Panc1 (cell line): ENCODE results near the gene MYO16.

Experiments used
- CTCF ChIP-seq: fragments of 450-650 bp; IDR thresholded peaks from 2 replicates; pipeline ENCODE4 v1.5.1; 2017; ENCODE audit warnings: mild to moderate bottlenecking
- POLR2AphosphoS5 ChIP-seq: IDR thresholded peaks from 2 replicates; pipeline ENCODE4 v1.6.1; 2012; ENCODE audit warnings: mild to moderate bottlenecking, low read depth, low read length, moderate library complexity
- REST ChIP-seq, 2 experiments: IDR thresholded peaks; 2 replicates each; pipeline ENCODE4 v1.6.1; 2011 to 2012; ENCODE audit warnings: low read depth in 2 of 2, control low read depth in 1 of 2, low read length in 1 of 2, mild to moderate bottlenecking in 1 of 2, moderate library complexity in 1 of 2; ENCODE audit not compliant: insufficient read depth in 1 of 2
- TCF7L2 ChIP-seq: IDR thresholded peaks from 2 replicates; pipeline ENCODE4 v1.6.1; 2011; ENCODE audit warnings: mild to moderate bottlenecking, low read depth, low read length, inconsistent platforms

DNA sequence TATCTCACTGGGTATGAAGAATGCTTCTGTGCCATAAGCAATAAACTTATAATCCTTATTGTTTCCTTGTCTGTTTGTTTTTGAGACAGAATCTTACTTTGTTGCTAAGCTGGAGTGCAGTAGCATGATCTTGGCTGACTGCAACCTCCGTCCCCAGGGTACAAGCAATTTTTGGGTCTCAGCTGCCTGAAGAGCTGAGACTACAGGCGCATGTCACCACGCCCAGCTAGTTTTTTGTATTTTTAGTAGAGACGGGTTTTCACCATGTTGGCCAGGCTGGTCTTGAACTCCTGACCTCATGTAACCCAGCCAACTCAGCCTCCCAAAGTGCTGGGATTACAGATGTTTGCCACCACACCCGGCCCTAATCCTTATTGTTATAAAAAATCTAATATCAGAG is 112.5 kb downstream of the MYO16 start:
- no peak for TF ChIP-seq CTCF
- TF ChIP-seq POLR2AphosphoS5 = no peak
- TF ChIP-seq REST (IDR thresholded peaks at IDR 0.05; ENCODE audit: insufficient read depth in 1 of 2, low read depth in 2 of 2, low read length in 1 of 2) = no peak
- TF ChIP-seq TCF7L2 = no peak
